Activated T-helper 17 cell treated with anti-CD3 and anti-CD28 coated beads, Interleukin-2, amount 50 U/mL, for 72 hours (primary cell): ENCODE results near the gene TF. TPM values are rescaled to one million over a fixed set of nuclear protein-coding genes. Genes with fewer than 3 reads are reported as not detected.

Source experiments
- ATAC-seq: fragments of 150-1000 bp; cut with Tn5 transposase; replicated peaks from 2 replicates; pipeline ENCODE4 v1.10.0; 2021; ENCODE audit warnings: mild to moderate bottlenecking, moderate library complexity
- H3K27ac Mint-ChIP-seq: one replicate; pipeline ENCODE4 v1.8.0; 2022; ENCODE audit warnings: mixed read lengths
- H3K27me3 Mint-ChIP-seq: one replicate; pipeline ENCODE4 v1.8.0; 2022; ENCODE audit warnings: mixed read lengths
- H3K36me3 Mint-ChIP-seq: one replicate; pipeline ENCODE4 v1.8.0; 2022; ENCODE audit warnings: low read depth, mild to moderate bottlenecking, mixed read lengths
- H3K4me1 Mint-ChIP-seq: one replicate; pipeline ENCODE4 v1.8.0; 2022; ENCODE audit warnings: mixed read lengths
- H3K4me3 Mint-ChIP-seq: one replicate; pipeline ENCODE4 v1.8.0; 2022; ENCODE audit warnings: mild to moderate bottlenecking, mixed read lengths
- H3K9me3 Mint-ChIP-seq: one replicate; pipeline ENCODE4 v1.8.0; 2022; ENCODE audit warnings: mixed read lengths
- total RNA-seq, 2 donors: library from RNA; stranded (reverse); gene quantifications; one replicate each; pipeline ENCODE4 v1.2.3, GENCODE V29; 2022

TF gene
- total RNA-seq, 2 donors from 2014 or later, result 0.50 to 1.9 TPM

DNA sequence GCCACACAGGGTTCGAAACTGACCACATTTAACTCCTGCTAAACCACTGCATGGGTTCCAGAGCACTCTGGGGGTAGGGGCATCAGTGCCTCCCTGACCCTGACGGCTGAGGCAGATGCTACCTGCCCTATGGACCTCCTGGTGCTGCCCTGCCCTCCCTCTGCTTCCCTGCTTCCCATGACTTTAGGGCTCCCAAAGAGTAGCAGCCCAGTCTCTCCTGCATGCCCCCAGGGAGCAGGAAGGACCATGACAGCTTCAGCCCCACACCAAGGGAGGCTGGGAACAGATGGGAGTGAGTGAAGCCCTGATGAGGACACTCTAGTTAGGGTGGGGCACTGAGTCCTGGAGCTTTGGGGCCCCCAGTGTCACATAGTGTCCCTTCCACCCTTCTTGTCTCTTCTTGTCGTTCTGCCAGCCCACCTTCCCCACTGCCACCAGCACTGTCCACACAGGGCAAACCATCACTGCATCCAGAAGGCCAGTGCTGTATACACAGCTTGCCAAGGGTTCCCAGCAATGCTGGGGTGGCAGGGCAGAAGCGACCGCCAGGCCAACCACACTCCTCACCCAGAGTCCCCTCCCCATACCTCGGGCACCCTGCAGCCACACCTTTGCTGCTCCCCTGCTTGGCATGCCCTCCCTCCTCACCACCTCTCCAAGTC is 90.4 kb downstream of the TF start:
- Mint-ChIP-seq H3K27ac (no peak overlapping the region), H3K27me3 (peaks cover 3% of the 10 kb centered on the region), H3K4me3 (no peak overlapping the region), H3K9me3 (no peaks in the 10 kb centered on the region), H3K36me3 (no peaks in the 10 kb centered on the region), H3K4me1 (no peaks in the 10 kb centered on the region)
- no peak for ATAC-seq

DNA sequence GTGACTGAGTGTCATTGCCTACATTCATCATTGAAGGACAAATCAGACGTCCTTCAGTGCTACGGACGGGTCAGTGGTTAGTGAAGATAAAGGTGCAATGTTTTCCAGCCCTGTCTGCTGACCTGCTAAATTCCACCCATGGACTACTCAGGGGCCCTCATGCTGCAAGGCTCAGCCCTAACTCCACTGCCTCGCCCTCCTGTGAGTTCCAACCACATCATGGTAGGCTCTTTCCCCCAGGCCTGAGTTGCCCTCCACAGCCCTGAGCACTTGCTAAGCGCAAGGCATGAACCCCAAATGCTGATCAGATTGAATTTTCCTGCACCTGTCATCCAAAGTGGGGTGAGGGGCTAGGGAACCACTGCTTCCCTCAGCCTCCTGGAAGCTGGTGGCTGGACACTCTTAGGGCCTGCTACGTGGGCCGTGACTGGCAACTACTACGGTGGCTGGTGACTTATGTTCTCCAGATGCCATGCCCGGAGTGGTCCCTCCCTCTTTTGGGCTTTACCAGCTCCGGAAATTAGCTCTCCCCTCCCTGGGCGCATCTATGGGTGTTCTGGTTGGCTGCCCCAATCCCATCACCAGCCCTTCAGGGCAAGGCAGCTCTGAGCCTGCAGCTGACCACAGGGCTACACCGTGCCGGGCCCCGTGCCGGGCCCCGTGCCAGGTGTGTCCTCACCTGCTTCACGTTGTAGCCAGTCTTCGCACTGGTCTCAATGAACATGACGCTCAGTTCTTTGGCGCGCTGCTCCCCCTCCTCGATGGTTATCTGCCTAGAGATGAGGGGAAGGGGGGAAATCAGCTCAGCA is 91.5 kb downstream of the TF start:
- Mint-ChIP-seq H3K9me3 (no peaks in the 10 kb centered on the region), H3K36me3 (no peaks in the 10 kb centered on the region), H3K4me1 (no peaks in the 10 kb centered on the region), H3K4me3 (no peak overlapping the region), H3K27ac (no peak overlapping the region), H3K27me3 (peaks cover 3% of the 10 kb centered on the region)
- no peak for ATAC-seq

DNA sequence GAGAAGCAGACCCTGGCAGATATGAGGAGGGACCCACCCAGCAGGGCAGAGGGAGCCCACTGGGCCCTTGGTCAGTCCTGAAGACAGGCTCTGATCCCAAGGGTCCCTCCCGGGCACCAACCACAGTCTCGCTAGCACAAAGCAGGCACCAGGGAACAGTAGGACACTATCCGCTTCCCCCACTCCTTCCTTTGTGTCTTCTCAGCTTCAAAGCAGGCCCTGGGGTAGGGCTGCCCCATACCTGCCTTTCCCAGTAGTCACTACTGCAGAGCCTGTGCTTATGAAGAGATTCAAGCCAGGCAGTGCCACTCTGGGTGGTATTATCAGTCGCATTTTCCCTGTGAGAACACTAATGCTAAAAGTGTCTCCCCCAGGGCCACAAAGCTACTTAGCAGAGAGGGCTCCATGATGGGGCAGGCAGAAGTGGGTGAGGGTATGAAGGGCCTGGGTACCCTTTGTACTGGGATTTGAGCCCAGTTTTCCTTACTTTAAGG is 92.2 kb downstream of the TF start:
- no peaks in the 10 kb centered on the region for H3K9me3 Mint-ChIP-seq
- peaks cover 3% of the 10 kb centered on the region for H3K27me3 Mint-ChIP-seq
- H3K36me3 Mint-ChIP-seq, result no peaks in the 10 kb centered on the region
- ATAC-seq, result no peak
- H3K4me3 Mint-ChIP-seq, result no peak overlapping the region
- no peaks in the 10 kb centered on the region for H3K4me1 Mint-ChIP-seq
- H3K27ac Mint-ChIP-seq, result no peak overlapping the region

DNA sequence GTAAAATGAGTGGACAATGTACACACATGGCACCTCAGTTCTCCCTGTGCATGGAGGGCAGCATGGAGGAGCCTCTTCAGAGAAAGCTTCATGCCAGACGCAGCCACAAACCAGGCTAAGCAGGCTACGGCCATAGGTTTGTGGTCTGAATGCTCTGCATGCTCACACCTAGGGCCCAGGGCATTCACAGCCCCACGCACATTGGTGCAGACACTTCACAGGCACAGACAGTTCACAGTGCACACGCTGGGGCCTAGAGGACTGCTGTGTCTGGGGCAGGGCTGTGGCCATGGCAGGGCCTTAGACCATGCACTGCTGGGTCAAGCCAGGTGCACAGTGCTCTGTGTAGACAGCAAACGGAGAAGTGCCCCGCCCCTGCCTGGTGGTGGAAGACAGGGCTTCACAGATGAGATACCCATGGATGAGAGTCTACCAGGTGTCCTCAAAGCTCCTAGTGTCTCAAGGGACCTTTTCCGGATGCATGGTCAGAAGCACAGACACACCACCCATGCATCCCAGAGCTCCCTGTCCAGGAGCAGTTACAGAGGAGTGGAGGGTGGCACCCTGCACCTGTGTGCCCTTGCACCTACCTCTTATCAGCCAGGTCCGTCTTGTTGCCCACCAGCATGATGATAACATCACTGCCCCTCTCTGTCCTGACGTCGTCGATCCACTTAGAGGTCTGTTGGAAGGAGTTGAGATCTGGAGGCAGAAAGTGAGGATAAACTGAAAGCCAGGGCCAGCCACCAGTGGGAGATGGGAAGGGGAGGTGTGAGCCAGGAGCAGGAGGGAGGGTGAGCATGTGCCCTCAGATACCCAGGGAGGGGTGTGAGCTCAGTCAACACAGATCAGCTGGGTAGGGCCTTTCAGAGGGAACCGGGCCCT is 93.0 kb downstream of the TF start:
- Mint-ChIP-seq H3K9me3 (no peaks in the 10 kb centered on the region), H3K4me1 (no peaks in the 10 kb centered on the region), H3K27me3 (peaks cover 3% of the 10 kb centered on the region), H3K27ac (no peak overlapping the region), H3K4me3 (no peak overlapping the region), H3K36me3 (no peaks in the 10 kb centered on the region)
- no peak for ATAC-seq

DNA sequence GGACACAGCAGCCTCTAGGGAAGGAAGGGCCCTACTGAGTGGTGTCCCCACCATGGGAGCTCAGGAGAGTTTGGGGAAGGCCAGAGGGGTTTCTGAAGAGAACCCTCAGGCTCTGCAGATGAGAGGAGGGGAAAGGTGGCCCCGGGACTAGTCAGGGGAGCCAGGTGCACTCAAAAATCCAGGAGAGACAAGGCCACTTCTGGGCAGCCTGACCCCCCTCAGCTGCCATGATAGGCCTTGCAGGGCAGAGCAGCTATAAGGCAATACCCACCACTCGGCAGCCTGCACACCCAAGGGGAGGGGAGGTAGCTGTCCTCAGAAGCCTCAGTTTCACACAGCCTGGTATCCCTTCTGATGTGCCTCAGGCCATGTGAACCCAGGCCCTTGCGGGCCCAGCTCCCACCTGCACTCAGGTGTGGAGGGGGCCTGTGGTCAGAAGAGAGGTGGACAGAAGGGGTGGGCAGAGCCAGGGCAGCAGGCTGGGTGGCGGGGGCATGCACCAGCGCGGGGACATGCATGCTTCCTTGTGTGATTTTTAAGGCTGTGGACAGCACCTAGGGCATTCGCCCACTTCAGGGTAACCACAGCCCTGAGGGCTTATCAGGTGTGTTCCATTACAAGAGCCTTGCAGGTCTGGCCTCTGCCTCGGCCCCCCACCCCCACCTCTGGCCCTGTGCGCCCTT is 94.0 kb downstream of the TF start:
- Mint-ChIP-seq H3K4me3 (no peak overlapping the region), H3K4me1 (no peaks in the 10 kb centered on the region)

GRCh38 chr3:133840767-133841166 is 94.6 kb downstream of the TF start:
- Mint-ChIP-seq H3K27ac (no peak overlapping the region), H3K4me1 (no peaks in the 10 kb centered on the region), H3K36me3 (no peaks in the 10 kb centered on the region), H3K27me3 (peaks cover 3% of the 10 kb centered on the region), H3K9me3 (no peaks in the 10 kb centered on the region), H3K4me3 (no peak overlapping the region)
- ATAC-seq, result no peak

More for the DNA sequence above, 94.0 kb downstream of the TF start:
- Mint-ChIP-seq H3K27ac (no peak overlapping the region), H3K9me3 (no peaks in the 10 kb centered on the region), H3K36me3 (no peaks in the 10 kb centered on the region), H3K27me3 (peaks cover 3% of the 10 kb centered on the region)
- no peak for ATAC-seq

DNA sequence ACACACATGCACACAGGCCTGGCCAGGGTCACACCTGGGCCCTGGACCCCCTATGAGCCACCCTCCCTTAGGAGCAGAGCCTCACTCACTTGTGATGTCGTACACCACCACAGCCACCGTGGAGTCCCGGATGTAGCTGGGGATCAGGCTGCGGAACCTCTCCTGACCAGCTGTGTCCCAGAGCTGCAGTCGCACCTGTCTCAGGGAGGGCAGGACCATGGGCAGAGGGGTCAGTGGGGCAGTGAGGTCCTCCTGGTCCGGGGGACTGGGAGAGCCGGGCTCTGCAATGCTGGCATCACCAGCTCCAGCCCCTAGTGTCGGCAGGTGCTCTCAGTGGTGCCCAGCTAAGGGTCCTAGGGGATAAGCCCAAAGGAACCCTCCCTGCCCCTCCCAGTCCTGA is 95.0 kb downstream of the TF start:
- Mint-ChIP-seq H3K36me3 (no peaks in the 10 kb centered on the region), H3K4me1 (no peaks in the 10 kb centered on the region), H3K4me3 (no peak overlapping the region), H3K27ac (no peak overlapping the region), H3K27me3 (peaks cover 3% of the 10 kb centered on the region), H3K9me3 (no peaks in the 10 kb centered on the region)
- ATAC-seq, result no peak

GRCh38 chr3:133842158-133842557 is 96.0 kb downstream of the TF start:
- Mint-ChIP-seq H3K27ac (no peak overlapping the region), H3K36me3 (no peaks in the 10 kb centered on the region), H3K9me3 (no peaks in the 10 kb centered on the region), H3K27me3 (peaks cover 3% of the 10 kb centered on the region), H3K4me3 (no peak overlapping the region), H3K4me1 (no peaks in the 10 kb centered on the region)
- ATAC-seq, result no peak

DNA sequence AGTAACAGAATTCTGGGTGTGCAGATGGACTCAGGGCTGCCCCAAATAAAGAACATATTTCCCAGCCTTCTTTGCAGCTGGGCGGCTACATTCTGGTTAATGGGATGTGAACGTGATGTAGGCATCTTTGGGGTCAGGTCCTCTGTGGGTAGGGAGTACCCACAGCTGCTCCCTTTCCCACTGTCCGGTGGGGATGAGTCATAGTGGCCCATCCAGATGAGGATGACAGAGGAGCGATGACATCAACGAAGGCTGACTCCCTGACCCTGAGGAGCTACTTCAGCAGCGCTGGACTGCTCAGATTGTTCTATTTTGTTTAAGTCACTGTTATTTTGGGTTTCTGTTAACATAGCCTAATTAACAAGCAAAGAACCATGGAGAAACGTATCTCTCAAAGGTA is 97.4 kb downstream of the TF start:
- no peak for ATAC-seq
- Mint-ChIP-seq H3K36me3 (no peaks in the 10 kb centered on the region), H3K27ac (no peak overlapping the region), H3K4me3 (no peak overlapping the region), H3K27me3 (peaks cover 3% of the 10 kb centered on the region), H3K9me3 (no peaks in the 10 kb centered on the region), H3K4me1 (no peaks in the 10 kb centered on the region)

- no peak overlapping the region for H3K27ac Mint-ChIP-seq
- H3K36me3 Mint-ChIP-seq, result no peaks in the 10 kb centered on the region
- H3K27me3 Mint-ChIP-seq, result peaks cover 3% of the 10 kb centered on the region
- H3K9me3 Mint-ChIP-seq, result no peaks in the 10 kb centered on the region
- no peaks in the 10 kb centered on the region for H3K4me1 Mint-ChIP-seq
- no peak overlapping the region for H3K4me3 Mint-ChIP-seq
- no peak for ATAC-seq
Observed at GRCh38 chr3:133845127-133845526, 98.9 kb downstream of the TF start.

Other genes with a start within 250 kb of the TF start
- 100 to 1,000 TPM; 131 to 245 TPM for gene CDV3, start 172.7 kb upstream of the TF start, total RNA-seq
- gene TOPBP1, start 84.5 kb upstream of the TF start, total RNA-seq, result 10 to 100 TPM; 86.0 to 96.7 TPM
- gene SRPRB, start 59.4 kb downstream of the TF start, total RNA-seq, result 10 to 100 TPM; 26.2 to 80.6 TPM
- gene RAB6B, start 149.5 kb downstream of the TF start, total RNA-seq, result 1 to 10 TPM in 1 of 2 donors, under 1 TPM in 1; 0.19 to 3.1 TPM